Osteocyte (in vitro differentiated cells): ENCODE results near the gene ATP8A2. TPM values are rescaled to one million over a fixed set of nuclear protein-coding genes. Genes with fewer than 3 reads are reported as not detected.
"Not testable (repeated sequence)": the region's sequence is repeated elsewhere in the genome, so short reads cannot be mapped to it uniquely, and the experiment has no call there.

Source experiments
- DNase-seq: peaks from one replicate; pipeline ENCODE4 v3.0.0; 2021; ENCODE audit warnings: mixed read lengths; ENCODE audit not compliant: unreplicated experiment; ENCODE audit errors: extremely low spot score
- H3K27ac Mint-ChIP-seq: one replicate; pipeline ENCODE4 v1.8.0; 2021; ENCODE audit warnings: mild to moderate bottlenecking, mixed read lengths; ENCODE audit not compliant: unreplicated experiment
- H3K27me3 Mint-ChIP-seq: one replicate; pipeline ENCODE4 v1.8.0; 2021; ENCODE audit warnings: mixed read lengths; ENCODE audit not compliant: unreplicated experiment
- H3K36me3 Mint-ChIP-seq: one replicate; pipeline ENCODE4 v1.8.0; 2021; ENCODE audit warnings: mixed read lengths; ENCODE audit not compliant: unreplicated experiment
- H3K4me1 Mint-ChIP-seq: one replicate; pipeline ENCODE4 v1.8.0; 2021; ENCODE audit warnings: mixed read lengths; ENCODE audit not compliant: unreplicated experiment
- H3K4me3 Mint-ChIP-seq: one replicate; pipeline ENCODE4 v1.8.0; 2021; ENCODE audit warnings: mild to moderate bottlenecking, moderate library complexity, mixed read lengths; ENCODE audit not compliant: unreplicated experiment
- H3K9me3 Mint-ChIP-seq: one replicate; pipeline ENCODE4 v1.8.0; 2021; ENCODE audit warnings: mixed read lengths; ENCODE audit not compliant: unreplicated experiment
- total RNA-seq: library from RNA; stranded (reverse); gene quantifications from 2 replicates; pipeline ENCODE4 v1.2.1, GENCODE V29; 2021
- TF ChIP-seq, protein P1 (sequence below): fragments of 200-600 bp; sonication (generic); IDR thresholded peaks from 2 replicates; pipeline ENCODE4 v1.5.0; 2021; ENCODE audit warnings: antibody characterized with exemption, mild to moderate bottlenecking, moderate library complexity

ATP8A2 gene
- total RNA-seq, 1 donor from 2014 or later, result 1.1 TPM

DNA sequence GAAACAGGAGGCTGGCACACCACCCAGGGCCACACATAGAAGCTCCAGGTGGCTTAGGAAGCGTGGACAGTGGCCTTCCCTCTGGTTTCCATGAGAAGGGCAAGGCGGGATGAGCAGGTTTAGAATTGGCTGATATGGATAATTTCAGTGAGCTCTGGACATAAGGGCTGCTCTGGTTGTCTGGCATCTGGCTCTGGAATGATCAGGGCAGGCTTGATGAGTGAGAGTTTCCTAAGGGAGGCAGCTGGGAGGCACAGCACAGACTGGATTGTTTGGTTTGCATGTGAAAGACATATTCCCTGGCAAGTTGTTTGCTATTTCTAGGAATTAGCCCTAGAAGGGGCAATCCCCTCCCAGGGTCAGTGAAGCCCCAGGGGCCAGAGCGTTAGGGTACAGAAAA lies 129.5 kb downstream of the ATP8A2 start:
- no peaks in the 10 kb centered on the region for H3K4me1 Mint-ChIP-seq
- H3K27ac Mint-ChIP-seq, result no peak overlapping the region
- H3K27me3 Mint-ChIP-seq, result peaks cover 34% of the 10 kb centered on the region
- TF ChIP-seq, protein P1, sequence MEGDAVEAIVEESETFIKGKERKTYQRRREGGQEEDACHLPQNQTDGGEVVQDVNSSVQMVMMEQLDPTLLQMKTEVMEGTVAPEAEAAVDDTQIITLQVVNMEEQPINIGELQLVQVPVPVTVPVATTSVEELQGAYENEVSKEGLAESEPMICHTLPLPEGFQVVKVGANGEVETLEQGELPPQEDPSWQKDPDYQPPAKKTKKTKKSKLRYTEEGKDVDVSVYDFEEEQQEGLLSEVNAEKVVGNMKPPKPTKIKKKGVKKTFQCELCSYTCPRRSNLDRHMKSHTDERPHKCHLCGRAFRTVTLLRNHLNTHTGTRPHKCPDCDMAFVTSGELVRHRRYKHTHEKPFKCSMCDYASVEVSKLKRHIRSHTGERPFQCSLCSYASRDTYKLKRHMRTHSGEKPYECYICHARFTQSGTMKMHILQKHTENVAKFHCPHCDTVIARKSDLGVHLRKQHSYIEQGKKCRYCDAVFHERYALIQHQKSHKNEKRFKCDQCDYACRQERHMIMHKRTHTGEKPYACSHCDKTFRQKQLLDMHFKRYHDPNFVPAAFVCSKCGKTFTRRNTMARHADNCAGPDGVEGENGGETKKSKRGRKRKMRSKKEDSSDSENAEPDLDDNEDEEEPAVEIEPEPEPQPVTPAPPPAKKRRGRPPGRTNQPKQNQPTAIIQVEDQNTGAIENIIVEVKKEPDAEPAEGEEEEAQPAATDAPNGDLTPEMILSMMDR, result no peak
- no peaks in the 10 kb centered on the region for H3K9me3 Mint-ChIP-seq
- no peak overlapping the region for H3K4me3 Mint-ChIP-seq
- DNase-seq, result no peak
- no peaks in the 10 kb centered on the region for H3K36me3 Mint-ChIP-seq

DNA sequence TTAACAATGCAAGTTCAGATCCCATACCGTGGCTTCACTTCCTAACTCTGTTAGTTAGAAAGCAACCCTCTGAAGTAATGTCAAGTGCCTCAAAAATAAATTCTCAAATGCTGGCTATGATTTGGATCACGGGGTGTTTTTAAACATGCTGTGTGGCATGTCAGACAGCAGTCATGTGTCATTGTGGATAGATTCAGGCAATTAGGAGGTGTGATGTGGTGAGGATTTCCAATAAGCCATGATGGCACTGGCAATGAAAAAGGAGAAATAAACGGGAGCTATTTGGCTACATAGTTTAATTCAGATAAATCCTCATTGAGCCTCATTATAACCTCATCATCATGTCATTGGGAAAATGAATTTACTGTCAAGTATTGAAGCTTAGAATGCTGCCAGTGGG lies 130.3 kb downstream of the ATP8A2 start:
- H3K4me1 Mint-ChIP-seq, result no peaks in the 10 kb centered on the region
- H3K27ac Mint-ChIP-seq, result no peak overlapping the region

DNA sequence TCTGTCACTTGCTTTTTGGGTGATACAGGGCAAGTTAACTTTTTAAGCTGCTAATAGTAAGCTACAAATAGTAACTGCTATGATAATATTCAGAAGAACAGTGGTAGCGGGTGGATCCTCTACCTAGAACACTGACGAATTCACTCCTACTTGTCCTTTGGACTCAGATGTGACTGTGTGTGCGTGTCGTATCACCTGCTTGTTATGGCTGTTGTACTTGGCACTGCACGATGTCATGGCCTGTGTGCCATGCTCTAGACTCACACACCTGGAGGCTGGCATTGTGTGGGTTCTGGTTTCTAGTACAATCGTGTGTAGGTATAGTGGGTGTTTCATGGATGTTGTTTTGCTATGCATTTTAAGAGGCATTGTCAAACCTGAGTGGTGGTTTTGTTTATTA lies 130.8 kb downstream of the ATP8A2 start:
- Mint-ChIP-seq H3K9me3 (no peaks in the 10 kb centered on the region), H3K27ac (no peak overlapping the region), H3K27me3 (peaks cover 39% of the 10 kb centered on the region), H3K4me3 (no peak overlapping the region), H3K36me3 (no peaks in the 10 kb centered on the region), H3K4me1 (no peaks in the 10 kb centered on the region)
- TF ChIP-seq, protein P1, result no peak
- DNase-seq, result no peak

More for the DNA sequence above, 130.3 kb downstream of the ATP8A2 start:
- DNase-seq, result no peak
- Mint-ChIP-seq H3K27me3 (peaks cover 36% of the 10 kb centered on the region), H3K4me3 (no peak overlapping the region), H3K36me3 (no peaks in the 10 kb centered on the region), H3K9me3 (no peaks in the 10 kb centered on the region)
- TF ChIP-seq, protein P1, result no peak

DNA sequence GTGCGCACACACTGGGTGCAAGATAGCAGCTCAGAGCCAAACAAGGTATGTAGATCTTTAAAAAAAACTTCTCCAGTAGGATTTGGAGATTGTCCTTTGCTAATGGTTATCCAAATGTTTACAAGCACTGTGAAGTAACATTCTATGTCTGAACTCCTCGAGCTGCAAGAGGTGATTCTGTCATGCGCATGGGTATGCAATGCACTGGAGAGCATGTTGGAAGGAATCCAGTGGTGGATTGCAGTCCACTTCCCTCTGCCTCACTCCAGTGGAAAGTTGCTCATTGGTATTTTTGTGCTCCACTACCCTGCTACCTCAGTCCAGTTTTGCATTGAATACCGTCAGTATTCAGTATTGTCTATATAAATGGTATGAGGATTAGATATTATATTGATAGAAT lies 132.1 kb downstream of the ATP8A2 start:
- no peak overlapping the region for H3K27ac Mint-ChIP-seq

DNA sequence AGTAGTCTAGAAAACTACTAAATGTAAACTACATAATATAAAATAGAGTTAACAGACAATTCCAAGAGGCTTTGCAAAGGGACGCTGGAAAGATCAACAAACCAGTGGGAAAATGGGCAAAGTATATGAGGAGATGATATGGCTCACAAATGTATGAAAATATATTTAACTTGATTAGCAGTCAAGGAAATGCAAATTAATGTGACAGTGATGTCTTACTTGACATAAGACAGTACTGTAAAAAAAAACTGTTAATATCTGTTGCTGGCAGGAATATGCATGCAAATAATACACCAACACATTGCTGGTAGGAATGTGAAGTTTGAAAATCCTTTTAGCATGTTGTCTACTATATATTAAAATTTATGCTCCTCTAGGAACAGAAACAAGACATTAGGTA lies 136.1 kb downstream of the ATP8A2 start:
- TF ChIP-seq, protein P1, result no peak
- Mint-ChIP-seq H3K36me3 (no peaks in the 10 kb centered on the region), H3K9me3 (peaks cover 11% of the 10 kb centered on the region), H3K4me3 (no peak overlapping the region), H3K27me3 (peaks cover 33% of the 10 kb centered on the region), H3K27ac (no peak overlapping the region), H3K4me1 (no peaks in the 10 kb centered on the region)
- DNase-seq, result no peak

More for the DNA sequence above, 132.1 kb downstream of the ATP8A2 start:
- DNase-seq, result no peak
- no peaks in the 10 kb centered on the region for H3K36me3 Mint-ChIP-seq
- H3K4me1 Mint-ChIP-seq, result no peaks in the 10 kb centered on the region
- TF ChIP-seq, protein P1, result no peak
- peaks cover 51% of the 10 kb centered on the region for H3K27me3 Mint-ChIP-seq
- H3K4me3 Mint-ChIP-seq, result no peak overlapping the region
- H3K9me3 Mint-ChIP-seq, result no peaks in the 10 kb centered on the region

DNA sequence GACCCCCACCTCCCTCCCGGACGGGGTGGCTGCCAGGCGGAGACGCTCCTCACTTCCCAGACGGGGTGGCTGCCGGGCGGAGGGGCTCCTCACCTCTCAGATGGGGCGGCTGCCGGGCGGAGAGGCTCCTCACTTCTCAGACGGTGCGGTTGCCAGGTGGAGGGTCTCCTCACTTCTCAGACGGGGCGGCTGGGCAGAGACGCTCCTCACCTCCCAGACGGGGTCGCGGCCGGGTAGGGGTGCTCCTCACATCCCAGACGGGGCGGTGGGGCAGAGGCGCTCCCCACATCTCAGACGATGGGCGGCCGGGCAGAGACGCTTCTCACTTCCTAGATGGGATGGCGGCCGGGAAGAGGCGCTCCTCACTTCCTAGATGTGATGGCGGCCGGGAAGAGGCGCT lies 141.3 kb downstream of the ATP8A2 start:
- H3K4me1 Mint-ChIP-seq, H3K27ac Mint-ChIP-seq: not testable (repeated sequence)
- H3K9me3 Mint-ChIP-seq, result peaks cover 11% of the 10 kb centered on the region

More for the DNA sequence above, 141.3 kb downstream of the ATP8A2 start:
- H3K27me3 Mint-ChIP-seq, result peaks cover 21% of the 10 kb centered on the region
- H3K36me3 Mint-ChIP-seq, DNase-seq, H3K4me3 Mint-ChIP-seq: not testable (repeated sequence)
